ENCODE measurements around the gene LRCH3.

- TF ChIP-seq CTCF (IDR thresholded peaks at IDR 0.05; ENCODE audit: low read depth, low read length): no peak
- no peak for TF ChIP-seq POLR2A (IDR thresholded peaks at IDR 0.05; ENCODE audit: extremely low read depth, insufficient read length)
- TF ChIP-seq MAX (IDR thresholded peaks at IDR 0.05; ENCODE audit: low read depth, low read length): no peak
Measured at GRCh38 chr3:197906850-197907187, 115.8 kb downstream of the LRCH3 start.
